Erythroblast (primary cell): Measurements from ENCODE around the gene THOP1.

Experiments used
- GATA1 ChIP-seq: IDR thresholded peaks from 2 replicates; pipeline ENCODE4 v1.6.1; 2011; ENCODE audit warnings: low read depth, mild to moderate bottlenecking, control low read depth, low read length, moderate library complexity
- POLR2A ChIP-seq: IDR thresholded peaks from 2 replicates; pipeline ENCODE4 v1.6.1; 2011; ENCODE audit warnings: mild to moderate bottlenecking, low read length

DNA sequence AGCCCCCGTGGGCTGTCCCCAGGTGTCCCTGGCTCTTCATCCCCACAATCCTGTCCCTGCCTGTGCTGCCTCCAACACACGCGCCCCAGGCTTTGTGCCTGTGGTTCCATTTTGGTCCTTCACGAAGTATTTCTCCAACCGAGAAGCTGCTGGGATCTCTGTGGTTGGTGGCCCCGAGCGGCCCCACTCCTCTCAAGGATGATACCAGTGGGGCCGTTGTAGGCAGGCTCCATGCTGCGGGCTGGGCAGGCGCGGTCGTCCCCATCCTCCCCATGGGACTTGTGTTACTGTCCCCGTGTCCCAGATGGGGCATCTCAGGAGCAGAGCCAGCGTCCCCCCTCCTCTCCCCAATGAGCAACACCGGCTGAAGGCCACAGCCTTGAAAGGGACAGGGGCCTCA, 30.6 kb downstream of the THOP1 start:
- TF ChIP-seq POLR2A = no peak
- TF ChIP-seq GATA1 = no peak
